GM12801 (cell line): Measurements from ENCODE around the gene FRS2.

ENCODE experiments used
- CTCF ChIP-seq: IDR thresholded peaks from one replicate; pipeline ENCODE4 v1.5.1; 2011; ENCODE audit warnings: control low read depth; ENCODE audit not compliant: insufficient read length; ENCODE audit errors: extremely low read depth

The FRS2 gene

GRCh38 chr12:69470189-69471075 lies at the start of gene FRS2:
TSS of gene FRS2 (plus strand) at chr12:69470388. CDS start at chr12:69569031, 98,643 bp downstream.
- no peak for TF ChIP-seq CTCF

- no peak for TF ChIP-seq CTCF
These were observed 48.6 kb upstream of the FRS2 start for GRCh38 chr12:69421548-69421947.

- TF ChIP-seq CTCF, result no peak
These were observed 46.9 kb upstream of the FRS2 start for GRCh38 chr12:69423037-69423905.

GRCh38 chr12:69425417-69425816 lies 44.8 kb upstream of the FRS2 start:
- TF ChIP-seq CTCF, result no peak

GRCh38 chr12:69428351-69429073 lies 41.7 kb upstream of the FRS2 start:
- TF ChIP-seq CTCF, result no peak

GRCh38 chr12:69430942-69431590 lies 39.1 kb upstream of the FRS2 start:
- TF ChIP-seq CTCF, result no peak
